Upper lobe of left lung (tissue), 6 donors: ENCODE results near the gene CAMK2G. TPM values are rescaled to one million over a fixed set of nuclear protein-coding genes. Genes with fewer than 3 reads are reported as not detected.

Experiments
- ATAC-seq, 2 donors: fragments of 200-7000 bp; cut with Tn5 transposase; one replicate each; pipeline ENCODE4 v1.9.1; 2022; ENCODE audit warnings: mild to moderate bottlenecking in 2 of 2, moderate library complexity in 2 of 2; ENCODE audit not compliant: low FRiP score in 2 of 2
- DNase-seq, 2 donors: peaks; one replicate each; pipeline ENCODE4 v3.0.0-alpha.2; 2019 to 2020
- H3K27ac ChIP-seq, 4 donors: fragments of 200-600 bp; sonication (generic); one replicate each; pipeline ENCODE4 v1.5.1; 2016 to 2019
- H3K27me3 ChIP-seq, 4 donors: fragments of 200-600 bp; sonication (generic); one replicate each; pipeline ENCODE4 v1.5.1; 2017 to 2019
- H3K36me3 ChIP-seq, 4 donors: fragments of 200-600 bp; sonication (generic); one replicate each; pipeline ENCODE4 v1.5.1; 2016 to 2019
- H3K4me1 ChIP-seq, 4 donors: fragments of 200-600 bp; sonication (generic); one replicate each; pipeline ENCODE4 v1.5.1; 2018 to 2019
- H3K4me3 ChIP-seq, 4 donors: fragments of 200-600 bp; sonication (generic); one replicate each; pipeline ENCODE4 v1.5.1; 2017 to 2019; ENCODE audit warnings: mild to moderate bottlenecking in 2 of 4, moderate library complexity in 1 of 4
- H3K9me3 ChIP-seq, 4 donors: fragments of 200-600 bp; sonication (generic); one replicate each; pipeline ENCODE4 v1.5.1; 2018 to 2019
- EP300 ChIP-seq, 4 donors: sonication (generic); formaldehyde crosslinking; IDR thresholded peaks; one replicate each; pipeline ENCODE4 v1.5.1; 2017; ENCODE audit warnings: antibody characterized with exemption in 4 of 4, control low read depth in 2 of 4
- POLR2A ChIP-seq, 4 donors: fragments of 450-650 bp; IDR thresholded peaks; one replicate each; pipeline ENCODE4 v1.5.1; 2016 to 2017; ENCODE audit warnings: antibody characterized with exemption in 4 of 4, mild to moderate bottlenecking in 2 of 4
- POLR2AphosphoS5 ChIP-seq, 2 donors: sonication (generic); formaldehyde crosslinking; IDR thresholded peaks; one replicate each; pipeline ENCODE4 v1.5.1; 2017; ENCODE audit warnings: antibody characterized with exemption in 2 of 2
- WGBS, 2 donors: methylation state at CpG; one replicate each; pipeline ENCODE4 v1.1.5; 2017 to 2018; 5-methylcytosine and 5-hydroxymethylcytosine counted together
- total RNA-seq, 6 donors: library from RNA; depleted of rRNA in 4 of 6; stranded (reverse); fragments of >200 nt in 4 of 6; gene quantifications; one replicate each; pipeline versions ENCODE4 v1.1.0 to v1.2.1, GENCODE V29; 2016 to 2021
- TF ChIP-seq, protein P1 (sequence below), 6 experiments: fragments of 450-650 bp in 4 of 6; fragments of 200-600 bp in 2 of 6; sonication (generic) in 2 of 6; IDR thresholded peaks; one replicate each; pipeline ENCODE4 v1.5.1; 2016 to 2019; ENCODE audit warnings: antibody characterized with exemption in 6 of 6
- donor health status: DM: no; HTN: no; CAD: no; lungs with moderate emphysema.
- donor health status: DM: no; HTN: yes; CAD: no; lungs with severe emphysema.

CAMK2G gene
- total RNA-seq, 6 donors from 2014 or later, result 25.7 to 52.3 (median 43.0) TPM

DNA sequence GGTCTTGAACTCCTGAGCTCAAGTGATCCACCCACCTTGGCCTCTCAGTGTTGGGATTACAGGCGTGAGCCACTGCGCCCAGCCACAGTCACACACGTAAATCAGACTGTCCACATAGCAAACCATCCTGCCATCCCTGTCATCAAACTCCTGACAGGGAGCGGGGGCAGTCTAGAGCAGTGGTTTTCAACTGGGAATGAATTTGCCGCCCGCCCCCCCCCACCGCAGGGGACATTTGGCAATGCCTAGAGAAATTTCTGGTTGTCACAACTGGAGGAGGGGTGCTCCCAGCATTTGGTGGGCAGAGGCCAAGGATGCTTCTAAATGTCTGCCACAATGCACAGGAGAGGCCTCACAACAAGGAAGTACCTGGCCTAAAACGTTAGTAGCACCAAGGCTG, 24.1 kb downstream of the CAMK2G start:
- TF ChIP-seq POLR2AphosphoS5 (IDR thresholded peaks at IDR 0.05) (no peak), EP300 (IDR thresholded peaks at IDR 0.05) (no peak), POLR2A (IDR thresholded peaks at IDR 0.05) (no peak)
- TF ChIP-seq, protein P1, sequence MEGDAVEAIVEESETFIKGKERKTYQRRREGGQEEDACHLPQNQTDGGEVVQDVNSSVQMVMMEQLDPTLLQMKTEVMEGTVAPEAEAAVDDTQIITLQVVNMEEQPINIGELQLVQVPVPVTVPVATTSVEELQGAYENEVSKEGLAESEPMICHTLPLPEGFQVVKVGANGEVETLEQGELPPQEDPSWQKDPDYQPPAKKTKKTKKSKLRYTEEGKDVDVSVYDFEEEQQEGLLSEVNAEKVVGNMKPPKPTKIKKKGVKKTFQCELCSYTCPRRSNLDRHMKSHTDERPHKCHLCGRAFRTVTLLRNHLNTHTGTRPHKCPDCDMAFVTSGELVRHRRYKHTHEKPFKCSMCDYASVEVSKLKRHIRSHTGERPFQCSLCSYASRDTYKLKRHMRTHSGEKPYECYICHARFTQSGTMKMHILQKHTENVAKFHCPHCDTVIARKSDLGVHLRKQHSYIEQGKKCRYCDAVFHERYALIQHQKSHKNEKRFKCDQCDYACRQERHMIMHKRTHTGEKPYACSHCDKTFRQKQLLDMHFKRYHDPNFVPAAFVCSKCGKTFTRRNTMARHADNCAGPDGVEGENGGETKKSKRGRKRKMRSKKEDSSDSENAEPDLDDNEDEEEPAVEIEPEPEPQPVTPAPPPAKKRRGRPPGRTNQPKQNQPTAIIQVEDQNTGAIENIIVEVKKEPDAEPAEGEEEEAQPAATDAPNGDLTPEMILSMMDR (IDR thresholded peaks at IDR 0.05), result no peak
- Histone ChIP-seq H3K9me3 (no peaks in the 10 kb centered on the region), H3K27me3 (no peaks in the 10 kb centered on the region), H3K4me3 (no peak overlapping the region), H3K27ac (peak overlapping the region; percentile 16 to 79 (median 66)), H3K36me3 (peaks cover 8 to 64% (median 51%) of the 10 kb centered on the region in 4 donors), H3K4me1 (peaks cover 21 to 46% (median 31%) of the 10 kb centered on the region in 4 donors)
- no peak for DNase-seq
- no peak for ATAC-seq
- WGBS, 2 donors, result 70 to 72% methylated on average over 4 to 8 of the region's 8 CpGs

DNA sequence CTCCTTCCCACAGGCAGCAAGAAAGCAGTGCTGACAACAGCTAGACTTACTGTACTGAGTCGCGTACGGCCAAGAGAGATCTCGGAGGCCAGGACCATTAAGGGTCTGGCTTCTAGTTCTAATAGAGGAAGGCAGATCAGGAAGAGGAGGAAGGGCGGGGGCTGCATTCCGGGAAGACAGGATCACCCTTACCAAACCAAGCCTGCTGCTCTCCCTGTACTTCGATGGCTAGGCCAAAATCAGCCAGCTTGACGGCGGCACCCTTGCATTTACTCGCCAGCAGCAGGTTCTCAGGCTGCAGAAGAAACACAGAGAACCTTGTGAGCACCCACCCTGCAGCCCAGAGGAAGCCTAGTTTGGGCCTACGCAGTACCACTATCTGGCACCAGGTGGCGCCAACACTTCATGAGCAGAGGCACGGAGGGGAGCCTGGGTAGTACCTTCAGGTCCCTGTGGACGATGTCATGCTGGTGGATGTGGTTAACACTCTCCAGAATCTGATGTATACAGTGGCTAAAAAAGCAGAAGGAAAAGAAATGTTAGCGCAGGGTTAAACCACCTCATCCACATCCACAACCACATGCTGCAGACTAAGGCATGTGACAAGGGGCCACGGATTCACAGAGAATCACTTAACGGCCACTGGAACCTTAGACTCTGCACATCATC, 25.4 kb downstream of the CAMK2G start:
- Histone ChIP-seq H3K36me3 (peaks cover 8 to 67% (median 51%) of the 10 kb centered on the region in 4 donors), H3K27ac (peak overlapping the region in 3 of 4 donors; percentile 10 to 79 (median 66))
- peak; percentile 91 to 92 for ATAC-seq

DNA sequence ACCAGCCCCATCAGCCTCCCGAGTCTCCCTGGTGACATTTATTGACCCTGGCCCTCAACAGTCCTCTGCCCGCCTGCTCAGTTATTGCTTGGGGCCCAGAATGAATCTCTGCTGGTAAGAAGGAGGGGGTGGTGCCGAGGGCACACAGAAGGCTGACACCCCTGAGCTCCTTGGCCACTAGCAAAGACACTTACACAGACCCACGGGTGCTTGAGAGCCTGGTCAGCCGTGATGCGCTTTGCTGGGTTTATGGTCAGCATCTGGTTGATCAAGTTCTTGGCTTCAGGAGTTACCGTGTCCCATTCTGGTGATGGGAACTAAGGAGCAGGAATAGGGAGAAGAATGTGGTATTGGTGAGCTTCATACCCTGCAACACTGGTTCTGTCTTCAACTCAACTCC, 27.3 kb downstream of the CAMK2G start:
- H3K4me3 ChIP-seq, result no peak overlapping the region
- ATAC-seq, result no peak
- TF ChIP-seq POLR2AphosphoS5 (IDR thresholded peaks at IDR 0.05) (no peak), EP300 (IDR thresholded peaks at IDR 0.05) (no peak), POLR2A (IDR thresholded peaks at IDR 0.05) (no peak)
- TF ChIP-seq, protein P1 (IDR thresholded peaks at IDR 0.05), result no peak
- DNase-seq, result no peak
- no peak overlapping the region for H3K27ac ChIP-seq
- peaks cover 10 to 61% (median 48%) of the 10 kb centered on the region in 4 donors for H3K36me3 ChIP-seq
- WGBS, 2 donors, result 85 to 95% methylated on average over 4 to 7 of the region's 7 CpGs
- no peaks in the 10 kb centered on the region for H3K27me3 ChIP-seq
- H3K4me1 ChIP-seq, result peaks cover 22 to 43% (median 34%) of the 10 kb centered on the region in 4 donors
- H3K9me3 ChIP-seq, result no peaks in the 10 kb centered on the region

More for the DNA sequence above, 25.4 kb downstream of the CAMK2G start:
- Histone ChIP-seq H3K4me1 (peaks cover 21 to 41% (median 32%) of the 10 kb centered on the region in 4 donors), H3K27me3 (no peaks in the 10 kb centered on the region), H3K4me3 (peak overlapping the region in 1 of 4 donors; percentile 4), H3K9me3 (no peaks in the 10 kb centered on the region)
- peak in 1 of 2 donors; percentile 88 for DNase-seq
- WGBS, 2 donors, result 41 to 45% methylated on average over 12 to 17 of the region's 17 CpGs
- TF ChIP-seq POLR2A (IDR thresholded peaks at IDR 0.05), result no peak
- TF ChIP-seq, protein P1 (IDR thresholded peaks at IDR 0.05), result peak; percentile 99 to 100 (median 99)

DNA sequence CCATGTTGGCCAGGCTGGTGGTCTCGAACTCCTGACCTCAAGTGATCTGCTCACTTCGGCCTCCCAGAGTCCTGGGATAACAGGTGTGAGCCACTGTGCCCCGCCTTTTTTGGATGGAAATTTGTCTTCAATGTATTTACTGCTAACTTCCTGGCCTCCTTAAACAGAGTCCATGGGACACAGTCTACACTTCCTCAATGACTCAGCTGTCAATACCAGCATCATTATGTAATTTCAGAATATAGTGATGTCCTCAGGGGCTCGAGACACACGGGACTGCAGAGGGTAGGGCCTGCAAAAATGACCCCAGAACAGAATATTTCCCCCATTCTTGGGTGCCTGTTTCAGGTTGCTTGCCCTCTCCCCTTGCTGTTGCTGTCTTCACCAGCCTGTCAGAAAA, 31.1 kb downstream of the CAMK2G start:
- 63 to 71% methylated on average over 5 of the region's 5 CpGs for WGBS, 2 donors
- Histone ChIP-seq H3K36me3 (peaks cover 16 to 82% (median 72%) of the 10 kb centered on the region in 4 donors), H3K4me3 (no peak overlapping the region), H3K9me3 (no peaks in the 10 kb centered on the region), H3K27me3 (no peaks in the 10 kb centered on the region), H3K4me1 (peaks cover 0 to 11% (median 5%) of the 10 kb centered on the region in 4 donors), H3K27ac (peak overlapping the region in 2 of 4 donors; percentile 26 to 59)
- ATAC-seq (peak in 1 of 2 donors; percentile 30), DNase-seq (no peak)
- TF ChIP-seq POLR2AphosphoS5 (IDR thresholded peaks at IDR 0.05) (no peak), EP300 (IDR thresholded peaks at IDR 0.05) (no peak), POLR2A (IDR thresholded peaks at IDR 0.05) (no peak)
- TF ChIP-seq, protein P1 (IDR thresholded peaks at IDR 0.05), result no peak
